ENCODE results near the gene RNF31.

The RNF31 gene

DNA sequence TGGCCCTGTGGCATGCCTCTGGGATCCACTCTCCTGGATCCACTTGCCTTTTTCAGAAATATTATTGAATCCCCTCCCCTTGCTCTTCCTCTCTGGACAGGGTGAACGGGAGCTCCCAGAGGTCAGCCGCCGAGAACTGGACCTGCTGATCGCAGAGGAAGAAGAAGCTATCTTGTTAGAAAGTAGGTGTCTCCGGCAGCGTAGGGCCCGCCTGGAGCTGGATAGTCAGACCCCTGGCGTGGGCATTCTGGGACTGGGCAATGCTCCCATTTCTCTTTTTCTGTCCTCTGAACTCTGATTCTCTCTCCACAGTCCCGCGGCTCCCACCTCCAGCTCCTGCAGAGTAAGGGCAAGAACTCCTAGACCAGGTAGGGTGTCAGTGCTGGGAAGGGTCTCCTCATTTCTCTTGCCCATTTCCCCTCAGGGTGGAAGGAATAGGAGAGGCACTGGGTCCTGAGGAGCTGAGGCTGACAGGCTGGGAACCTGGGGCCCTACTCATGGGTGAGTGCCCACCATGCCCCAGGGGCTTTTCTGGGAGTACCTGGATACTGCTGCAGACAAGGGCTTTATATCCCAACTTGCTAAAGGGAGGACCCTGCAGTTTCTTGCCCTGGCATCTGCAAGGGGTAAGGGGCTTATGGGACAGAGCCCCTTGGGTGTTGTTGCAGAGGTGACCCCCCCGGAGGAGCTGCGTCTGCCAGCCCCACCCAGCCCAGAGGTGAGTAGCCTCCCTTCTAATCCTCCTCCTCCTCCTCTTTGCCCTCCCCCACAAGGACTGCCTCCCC lies 29.9 kb downstream of the RNF31 start:
- Histone ChIP-seq H3K4me3 (replicated peaks; ENCODE audit: insufficient read depth, low read length) (no peak overlapping the region), H3K27ac (replicated peaks) (no peak overlapping the region), H3K27me3 (ENCODE audit: insufficient read depth, poor library complexity, severe bottlenecking) (no peaks in the 10 kb centered on the region)
- TF ChIP-seq, protein P1, sequence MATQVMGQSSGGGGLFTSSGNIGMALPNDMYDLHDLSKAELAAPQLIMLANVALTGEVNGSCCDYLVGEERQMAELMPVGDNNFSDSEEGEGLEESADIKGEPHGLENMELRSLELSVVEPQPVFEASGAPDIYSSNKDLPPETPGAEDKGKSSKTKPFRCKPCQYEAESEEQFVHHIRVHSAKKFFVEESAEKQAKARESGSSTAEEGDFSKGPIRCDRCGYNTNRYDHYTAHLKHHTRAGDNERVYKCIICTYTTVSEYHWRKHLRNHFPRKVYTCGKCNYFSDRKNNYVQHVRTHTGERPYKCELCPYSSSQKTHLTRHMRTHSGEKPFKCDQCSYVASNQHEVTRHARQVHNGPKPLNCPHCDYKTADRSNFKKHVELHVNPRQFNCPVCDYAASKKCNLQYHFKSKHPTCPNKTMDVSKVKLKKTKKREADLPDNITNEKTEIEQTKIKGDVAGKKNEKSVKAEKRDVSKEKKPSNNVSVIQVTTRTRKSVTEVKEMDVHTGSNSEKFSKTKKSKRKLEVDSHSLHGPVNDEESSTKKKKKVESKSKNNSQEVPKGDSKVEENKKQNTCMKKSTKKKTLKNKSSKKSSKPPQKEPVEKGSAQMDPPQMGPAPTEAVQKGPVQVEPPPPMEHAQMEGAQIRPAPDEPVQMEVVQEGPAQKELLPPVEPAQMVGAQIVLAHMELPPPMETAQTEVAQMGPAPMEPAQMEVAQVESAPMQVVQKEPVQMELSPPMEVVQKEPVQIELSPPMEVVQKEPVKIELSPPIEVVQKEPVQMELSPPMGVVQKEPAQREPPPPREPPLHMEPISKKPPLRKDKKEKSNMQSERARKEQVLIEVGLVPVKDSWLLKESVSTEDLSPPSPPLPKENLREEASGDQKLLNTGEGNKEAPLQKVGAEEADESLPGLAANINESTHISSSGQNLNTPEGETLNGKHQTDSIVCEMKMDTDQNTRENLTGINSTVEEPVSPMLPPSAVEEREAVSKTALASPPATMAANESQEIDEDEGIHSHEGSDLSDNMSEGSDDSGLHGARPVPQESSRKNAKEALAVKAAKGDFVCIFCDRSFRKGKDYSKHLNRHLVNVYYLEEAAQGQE (IDR thresholded peaks at IDR 0.05; ENCODE audit: insufficient replicate concordance, low read depth): no peak
- TF ChIP-seq POLR2AphosphoS5 (IDR thresholded peaks at IDR 0.05; ENCODE audit: low read depth): no peak; the same call in 1 of the 2 replicates
- TF ChIP-seq, protein P2, sequence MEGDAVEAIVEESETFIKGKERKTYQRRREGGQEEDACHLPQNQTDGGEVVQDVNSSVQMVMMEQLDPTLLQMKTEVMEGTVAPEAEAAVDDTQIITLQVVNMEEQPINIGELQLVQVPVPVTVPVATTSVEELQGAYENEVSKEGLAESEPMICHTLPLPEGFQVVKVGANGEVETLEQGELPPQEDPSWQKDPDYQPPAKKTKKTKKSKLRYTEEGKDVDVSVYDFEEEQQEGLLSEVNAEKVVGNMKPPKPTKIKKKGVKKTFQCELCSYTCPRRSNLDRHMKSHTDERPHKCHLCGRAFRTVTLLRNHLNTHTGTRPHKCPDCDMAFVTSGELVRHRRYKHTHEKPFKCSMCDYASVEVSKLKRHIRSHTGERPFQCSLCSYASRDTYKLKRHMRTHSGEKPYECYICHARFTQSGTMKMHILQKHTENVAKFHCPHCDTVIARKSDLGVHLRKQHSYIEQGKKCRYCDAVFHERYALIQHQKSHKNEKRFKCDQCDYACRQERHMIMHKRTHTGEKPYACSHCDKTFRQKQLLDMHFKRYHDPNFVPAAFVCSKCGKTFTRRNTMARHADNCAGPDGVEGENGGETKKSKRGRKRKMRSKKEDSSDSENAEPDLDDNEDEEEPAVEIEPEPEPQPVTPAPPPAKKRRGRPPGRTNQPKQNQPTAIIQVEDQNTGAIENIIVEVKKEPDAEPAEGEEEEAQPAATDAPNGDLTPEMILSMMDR (IDR thresholded peaks at IDR 0.05; ENCODE audit: insufficient read depth, low read length): no peak
- TF ChIP-seq SPI1 (IDR thresholded peaks at IDR 0.05; ENCODE audit: borderline replicate concordance, low read depth): no peak
- TF ChIP-seq GABPA (IDR thresholded peaks at IDR 0.05; ENCODE audit: low read depth): no peak
- DNase-seq (ENCODE audit: low read depth in 1 of 2, low spot score in 1 of 2): no peak

DNA sequence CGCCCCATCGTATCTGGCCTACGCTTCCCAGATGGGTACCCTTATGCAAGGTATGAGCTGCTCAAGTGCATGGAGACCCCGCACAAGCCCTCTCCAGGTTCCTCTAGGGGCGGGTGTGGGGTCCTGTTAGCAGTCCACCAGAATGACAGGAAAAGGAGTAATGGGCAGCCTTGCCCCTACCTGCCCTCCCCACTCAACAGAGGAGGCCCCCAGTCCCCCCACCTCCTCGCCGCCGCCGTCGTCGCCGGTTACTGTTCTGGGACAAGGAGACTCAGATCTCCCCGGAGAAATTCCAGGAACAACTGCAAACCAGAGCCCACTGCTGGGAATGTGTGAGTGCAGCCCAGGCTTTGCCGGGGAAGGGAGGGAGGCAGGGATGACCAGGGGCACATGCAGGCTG lies 30.6 kb downstream of the RNF31 start:
- TF ChIP-seq SPI1 (IDR thresholded peaks at IDR 0.05; ENCODE audit: borderline replicate concordance, low read depth) (no peak), POLR2AphosphoS5 (IDR thresholded peaks at IDR 0.05; ENCODE audit: low read depth) (no peak), GABPA (IDR thresholded peaks at IDR 0.05; ENCODE audit: low read depth) (no peak)
- TF ChIP-seq, protein P1 (IDR thresholded peaks at IDR 0.05; ENCODE audit: insufficient replicate concordance, low read depth): no peak
- TF ChIP-seq, protein P2 (IDR thresholded peaks at IDR 0.05; ENCODE audit: insufficient read depth, low read length): no peak
- H3K4me3 ChIP-seq (replicated peaks; ENCODE audit: insufficient read depth, low read length): no peak overlapping the region
- no peak for DNase-seq (ENCODE audit: low read depth in 1 of 2, low spot score in 1 of 2)
- H3K27me3 ChIP-seq (ENCODE audit: insufficient read depth, poor library complexity, severe bottlenecking): no peaks in the 10 kb centered on the region
- H3K27ac ChIP-seq (replicated peaks): no peak overlapping the region

DNA sequence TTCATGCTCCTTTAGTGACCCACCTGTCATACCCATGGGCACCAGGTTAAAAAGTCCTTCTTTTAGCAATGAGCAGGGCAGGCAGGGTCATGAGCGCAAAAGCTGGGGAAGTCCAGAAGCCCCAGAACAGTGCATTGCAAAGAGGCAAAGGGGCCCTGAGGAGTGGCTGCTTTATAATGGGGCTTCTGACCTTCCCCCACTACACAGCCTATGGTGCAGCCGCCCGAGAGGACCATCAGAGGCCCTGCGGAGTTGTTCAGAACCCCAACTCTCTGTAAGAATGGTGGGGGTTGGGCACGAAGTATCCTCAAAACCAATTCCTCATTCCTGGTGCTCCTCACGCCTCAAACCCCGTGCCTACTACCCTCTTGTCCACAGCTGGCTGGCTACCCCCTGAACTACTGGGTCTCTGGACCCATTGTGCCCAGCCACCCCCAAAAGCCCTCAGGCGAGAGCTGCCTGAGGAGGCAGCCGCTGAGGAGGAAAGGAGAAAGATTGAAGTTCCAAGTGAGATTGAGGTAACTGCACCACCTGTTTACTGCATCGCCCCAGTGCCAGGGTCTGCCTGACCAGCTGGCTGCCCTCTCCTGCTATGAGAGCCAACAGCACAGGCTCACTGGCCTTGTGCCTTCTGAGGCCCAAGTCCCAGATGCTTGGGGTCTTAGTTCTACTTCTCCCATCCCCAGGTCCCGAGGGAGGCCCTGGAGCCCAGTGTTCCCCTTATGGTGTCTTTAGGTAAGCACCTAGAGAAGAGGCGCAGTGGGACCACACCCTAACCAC lies 31.3 kb downstream of the RNF31 start:
- Histone ChIP-seq H3K4me3 (replicated peaks; ENCODE audit: insufficient read depth, low read length) (no peak overlapping the region), H3K27me3 (ENCODE audit: insufficient read depth, poor library complexity, severe bottlenecking) (no peaks in the 10 kb centered on the region), H3K27ac (replicated peaks) (no peak overlapping the region)
- TF ChIP-seq POLR2AphosphoS5 (IDR thresholded peaks at IDR 0.05; ENCODE audit: low read depth) (no peak), GABPA (IDR thresholded peaks at IDR 0.05; ENCODE audit: low read depth) (no peak), SPI1 (IDR thresholded peaks at IDR 0.05; ENCODE audit: borderline replicate concordance, low read depth) (no peak)
- TF ChIP-seq, protein P2 (IDR thresholded peaks at IDR 0.05; ENCODE audit: insufficient read depth, low read length): no peak
- TF ChIP-seq, protein P1 (IDR thresholded peaks at IDR 0.05; ENCODE audit: insufficient replicate concordance, low read depth): no peak
- no peak for DNase-seq (ENCODE audit: low read depth in 1 of 2, low spot score in 1 of 2)

All from HL-60 (cell line).